ENCODE measurements around the gene GUSB. TPM values are rescaled to one million over a fixed set of nuclear protein-coding genes. Genes with fewer than 3 reads are reported as not detected.

GUSB gene
- total and polyA plus RNA-seq, 10 of the 15 experiments (the other 5 are each of a cell fraction or from before 2014, with no cell fraction given), result 9.8 to 71.2 (median 45.4) TPM

GRCh38 chr7:65953001-65953720 is 28.9 kb downstream of the GUSB start:
- POLR2A ChIA-PET, result no interaction called here
- no peak for DNase-seq (ENCODE audit: low read depth, low spot score)
- H3K4me3 ChIP-seq, result no peak overlapping the region
- no peak overlapping the region for H3K9ac ChIP-seq (ENCODE audit: control insufficient read depth, insufficient read depth, low read length)
- H3K27me3 ChIP-seq (replicated peaks in 1 of 2; ENCODE audit: control insufficient read depth in 2 of 2, insufficient read depth in 2 of 2, low read length in 1 of 2), result no peaks in the 10 kb centered on the region
- H3K36me3 ChIP-seq (ENCODE audit: control insufficient read depth in 2 of 2, insufficient read depth in 2 of 2, low read length in 1 of 2), result peaks cover 2 to 7% of the 10 kb centered on the region in 2 experiments
- intact Hi-C loops (cut with micrococcal nuclease; ENCODE audit: unreplicated experiment) (loop anchor here (10.0 kb wide), 1 partner anchor 228 kb away; no protein-coding TSS in a partner anchor), in situ Hi-C loops (cut with MboI) (no loop called here)
- H3K9me3 ChIP-seq (replicated peaks; ENCODE audit: control insufficient read depth, insufficient read depth, low read length), result no peaks in the 10 kb centered on the region
- WGBS (ENCODE audit: insufficient coverage, insufficient replicate concordance, low lambda C conversion rate, missing lambda C conversion rate), result 79% methylated on average over 5 of the region's 5 CpGs
- BruUV-seq (replicated peaks), result no TSS peak
- no peak for ATAC-seq
- no peaks in the 10 kb centered on the region for H3K4me1 ChIP-seq (ENCODE audit: control insufficient read depth, insufficient read depth, low read length)
- FAIRE-seq, result no peak
- RAD21 ChIA-PET (ENCODE audit: unreplicated experiment), result no interaction called here
- H4K20me1 ChIP-seq (ENCODE audit: control insufficient read depth, insufficient read depth), result no peaks in the 10 kb centered on the region
- SMC1A ChIA-PET (ENCODE audit: uncharacterized antibody, unreplicated experiment), result no interaction called here
- no peak overlapping the region for H3K27ac ChIP-seq (ENCODE audit: control insufficient read depth, insufficient read depth)
- H3K79me2 ChIP-seq (ENCODE audit: control insufficient read depth, insufficient read depth, low read length), result no peaks in the 10 kb centered on the region
- H2AFZ ChIP-seq (ENCODE audit: control insufficient read depth, low read depth, low read length), result no peak overlapping the region
- CTCF ChIA-PET, result no interaction called here
- no peak overlapping the region for H3K4me2 ChIP-seq (ENCODE audit: control insufficient read depth, insufficient read depth)
- TF ChIP-seq NFYA (IDR thresholded peaks at IDR 0.05; ENCODE audit: borderline replicate concordance, low read depth, low read length) (no peak), NRF1 (conservative IDR thresholded peaks at IDR 0.05; ENCODE audit: low read depth, low read length) (no peak), PRDM15 (CRISPR knock-in tag; IDR thresholded peaks at IDR 0.05) (no peak), RAD21 (IDR thresholded peaks at IDR 0.05; ENCODE audit: insufficient read depth, low read depth, low read length) (no peak), SKIL (IDR thresholded peaks at IDR 0.05; ENCODE audit: low read depth, poor library complexity, severe bottlenecking) (no peak), ZBED1 (IDR thresholded peaks at IDR 0.05; ENCODE audit: borderline replicate concordance) (no peak), SPI1 (IDR thresholded peaks at IDR 0.05; ENCODE audit: borderline replicate concordance, insufficient read depth, low read depth, low read length) (no peak), ZBTB11 (CRISPR knock-in tag; IDR thresholded peaks at IDR 0.05) (no peak), YY1 (IDR thresholded peaks at IDR 0.05; ENCODE audit: low read depth, low read length) (no peak), CEBPB (IDR thresholded peaks at IDR 0.05; ENCODE audit: borderline replicate concordance in 1 of 2, low read depth in 2 of 2, low read length in 2 of 2) (no peak), MEF2B (IDR thresholded peaks at IDR 0.05; ENCODE audit: partially characterized antibody, poor library complexity, severe bottlenecking) (no peak), USF1 (IDR thresholded peaks at IDR 0.05; ENCODE audit: borderline replicate concordance, extremely low read length, insufficient read depth, low read depth, low read length) (no peak)

Data from GM12878 (cell line).